Right forelimb (tissue), 1 donor: ENCODE results near the gene ANKMY1.

Source experiments
- DNase-seq: peaks from one replicate; pipeline ENCODE4 v3.0.0-alpha.2; 2018

Gene ANKMY1

GRCh38 chr2:240455647-240456446, 101.9 kb downstream of the ANKMY1 start:
- no peak for DNase-seq

DNA sequence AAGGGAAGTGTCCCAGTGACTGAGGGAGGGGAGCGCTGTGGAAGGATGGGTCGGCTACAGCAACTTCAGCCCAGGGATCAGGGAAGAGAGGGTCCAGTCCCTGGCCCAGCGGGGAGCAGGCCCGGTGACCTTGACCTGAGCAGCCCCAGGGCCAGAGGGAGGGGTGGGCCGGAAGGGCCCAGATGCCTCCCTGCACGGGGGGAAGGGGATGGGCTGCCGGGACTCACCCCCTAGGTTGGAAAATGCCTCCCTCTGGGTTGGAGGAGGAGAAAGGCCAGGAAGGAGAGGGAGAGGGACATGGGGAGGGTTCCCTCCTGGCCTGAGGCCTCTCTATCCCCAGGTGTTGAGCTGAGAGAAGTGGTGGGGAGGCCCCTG, 102.5 kb downstream of the ANKMY1 start:
- no peak for DNase-seq

DNA sequence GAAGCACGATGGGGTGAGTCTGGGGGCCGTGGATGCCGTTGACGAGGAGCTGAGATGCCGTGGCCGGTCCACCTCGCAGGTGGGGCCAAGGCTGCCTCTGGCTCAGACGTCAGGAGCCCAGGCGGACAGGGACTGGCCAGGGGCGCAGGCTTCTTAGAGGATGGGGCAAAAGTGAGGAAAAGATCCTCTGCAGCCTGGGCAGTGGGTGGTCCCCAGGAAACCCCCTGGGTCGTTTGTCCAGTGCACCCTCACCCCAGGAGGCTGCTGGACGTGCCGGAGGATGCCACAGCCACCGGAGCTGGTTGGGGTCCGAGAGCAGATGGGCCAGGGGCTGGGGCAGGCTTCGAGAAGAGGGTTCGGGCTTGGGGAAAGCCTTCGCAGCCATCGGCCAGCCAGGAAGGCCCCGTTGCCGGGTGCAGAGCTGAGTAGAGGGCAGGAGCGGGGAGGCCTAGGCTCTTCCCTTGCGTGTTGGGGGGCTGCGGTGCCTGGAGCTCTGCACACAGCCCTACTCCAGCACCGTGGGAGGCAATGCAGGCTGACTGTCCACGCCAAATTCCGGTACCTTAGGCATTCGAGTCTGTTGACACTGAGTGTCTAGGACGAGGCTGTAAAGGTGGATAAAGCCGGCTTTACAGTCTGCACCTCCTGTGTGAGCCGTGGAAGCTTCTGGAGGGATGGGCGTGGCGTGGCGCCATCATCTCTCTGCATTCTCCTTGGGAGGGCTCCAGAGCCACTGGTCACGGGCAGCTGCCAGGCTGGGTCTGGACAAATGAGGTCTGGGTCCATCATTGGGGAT, 103.5 kb downstream of the ANKMY1 start:
- no peak for DNase-seq

- DNase-seq = no peak
These were observed 104.2 kb downstream of the ANKMY1 start for GRCh38 chr2:240453461-240454105.

- DNase-seq = peak; percentile 79
These were observed 105.1 kb downstream of the ANKMY1 start for GRCh38 chr2:240452462-240453256.

DNA sequence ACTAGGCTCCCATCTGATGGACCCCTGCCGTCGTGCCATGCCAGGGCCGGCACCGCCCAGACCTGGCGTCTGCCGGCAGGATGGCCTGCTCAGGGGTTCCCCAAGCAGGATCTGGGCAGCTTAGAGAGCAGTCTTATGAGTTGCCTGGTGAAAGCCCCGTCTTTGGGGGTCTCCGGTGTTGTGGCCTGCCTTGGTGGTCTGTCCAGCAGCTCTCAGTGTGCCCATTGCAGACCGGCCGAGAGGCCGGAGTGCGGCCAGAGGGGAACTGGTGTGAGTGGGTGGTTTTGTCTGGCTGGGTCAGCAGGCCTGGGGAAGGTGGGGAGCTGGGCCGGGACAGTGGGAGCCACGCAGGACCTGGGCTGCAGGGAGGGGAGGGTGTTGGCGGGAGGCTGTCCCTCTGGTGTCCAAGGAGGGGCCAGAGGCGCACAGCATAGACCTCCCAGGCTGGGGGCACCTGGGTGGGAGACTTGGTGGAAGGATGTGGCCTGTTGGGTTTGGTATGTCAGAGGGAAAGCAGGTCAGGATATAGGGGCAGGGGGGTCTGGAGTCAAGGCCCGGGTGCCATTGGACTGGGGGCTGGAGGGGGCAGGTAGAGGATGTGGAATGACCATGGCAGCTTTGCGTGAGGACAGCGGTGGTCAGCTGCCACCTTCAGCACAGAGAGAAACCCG, 105.9 kb downstream of the ANKMY1 start:
- DNase-seq = no peak

DNA sequence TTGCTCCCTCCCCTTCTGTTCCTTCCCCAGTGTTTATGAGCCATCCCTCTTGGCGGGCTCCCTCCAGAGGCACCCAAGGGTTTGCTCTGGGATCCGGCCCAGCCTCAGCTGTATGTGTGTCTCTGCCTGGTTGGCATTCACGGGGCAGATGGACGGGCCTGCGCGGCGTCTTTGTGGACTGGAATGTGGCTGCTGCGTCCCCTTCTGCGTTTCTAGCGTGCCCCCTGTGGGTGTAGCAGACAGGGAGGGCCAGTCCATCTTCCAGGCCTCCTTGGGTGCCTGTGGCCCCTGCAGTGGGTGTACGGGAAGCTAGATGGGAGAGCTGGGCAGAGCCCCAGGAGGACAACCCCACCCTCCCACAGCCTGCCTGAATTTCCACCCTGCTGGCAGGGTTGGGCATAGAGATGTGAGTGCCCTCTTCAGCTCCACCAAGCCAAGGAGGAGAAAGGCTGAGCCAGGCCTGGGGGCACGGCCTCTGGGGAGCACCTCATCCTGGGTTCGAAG, 106.6 kb downstream of the ANKMY1 start:
- no peak for DNase-seq

DNA sequence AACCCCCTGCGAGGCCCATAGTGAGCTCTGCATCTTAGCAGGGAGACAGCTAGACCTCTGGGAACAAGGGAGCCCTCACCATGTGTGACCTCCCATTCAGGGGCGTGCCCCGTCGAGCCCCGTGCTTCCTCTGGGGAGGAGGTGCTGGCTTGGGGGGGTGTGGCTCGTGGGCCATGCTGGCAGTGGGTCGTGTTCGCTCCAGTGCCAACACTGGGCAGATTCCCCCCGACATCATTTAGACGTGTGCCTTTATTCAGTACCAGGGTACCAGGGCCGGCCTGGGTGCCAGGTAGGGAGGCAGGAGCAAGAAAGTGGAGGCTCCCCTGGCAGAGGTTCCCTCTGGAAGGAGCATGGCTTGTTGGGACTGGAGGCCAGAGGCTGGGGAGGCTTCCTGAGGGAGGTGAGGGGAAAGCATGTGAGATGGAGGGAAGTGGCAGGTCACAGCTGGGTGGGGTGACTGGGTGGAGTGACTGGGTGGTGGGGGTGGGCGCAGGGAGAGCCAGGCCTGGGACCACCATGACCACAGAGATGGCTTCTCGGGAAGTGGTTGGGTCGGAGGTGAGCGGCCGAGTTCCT, 107.2 kb downstream of the ANKMY1 start:
- no peak for DNase-seq

DNA sequence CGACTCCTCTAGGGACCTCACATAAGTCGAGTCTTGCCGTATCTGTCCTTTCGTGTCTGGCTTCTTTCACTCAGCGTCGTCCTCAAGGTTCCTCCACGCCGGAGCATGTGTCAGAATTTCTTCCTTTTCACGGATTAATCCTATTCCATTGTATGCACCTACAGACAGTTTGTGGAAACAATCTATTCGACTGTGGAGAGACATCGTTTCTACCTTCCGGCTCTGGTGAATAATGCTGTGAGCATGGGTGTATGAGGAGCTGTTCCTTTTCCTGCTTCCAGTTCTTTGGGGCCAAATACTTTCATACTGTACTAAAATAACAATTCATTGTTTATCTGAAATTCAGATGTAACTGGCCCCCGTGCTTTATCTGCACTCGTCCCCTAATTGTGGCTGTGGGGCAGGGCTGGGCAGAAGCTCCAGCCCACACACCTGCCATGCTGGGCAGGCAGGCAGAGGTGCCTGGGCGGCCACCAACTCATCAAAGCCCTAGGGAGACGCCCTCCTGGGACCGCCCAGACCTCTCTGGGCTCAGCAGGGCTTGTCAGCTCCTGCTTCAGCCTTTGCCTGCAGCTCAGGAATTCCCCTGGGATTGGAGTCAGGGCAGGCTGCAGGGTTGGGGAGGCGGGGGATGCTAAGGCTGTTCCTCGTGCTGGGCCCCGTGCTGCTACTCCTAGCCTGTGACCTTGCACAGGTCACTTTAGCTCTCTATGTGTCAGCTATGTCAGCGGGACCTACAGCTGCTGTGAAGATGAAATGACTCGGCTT, 107.8 kb downstream of the ANKMY1 start:
- no peak for DNase-seq

- DNase-seq = no peak
These were observed 109.2 kb downstream of the ANKMY1 start for GRCh38 chr2:240448387-240449274.

GRCh38 chr2:240447934-240448333, 109.9 kb downstream of the ANKMY1 start:
- no peak for DNase-seq

DNA sequence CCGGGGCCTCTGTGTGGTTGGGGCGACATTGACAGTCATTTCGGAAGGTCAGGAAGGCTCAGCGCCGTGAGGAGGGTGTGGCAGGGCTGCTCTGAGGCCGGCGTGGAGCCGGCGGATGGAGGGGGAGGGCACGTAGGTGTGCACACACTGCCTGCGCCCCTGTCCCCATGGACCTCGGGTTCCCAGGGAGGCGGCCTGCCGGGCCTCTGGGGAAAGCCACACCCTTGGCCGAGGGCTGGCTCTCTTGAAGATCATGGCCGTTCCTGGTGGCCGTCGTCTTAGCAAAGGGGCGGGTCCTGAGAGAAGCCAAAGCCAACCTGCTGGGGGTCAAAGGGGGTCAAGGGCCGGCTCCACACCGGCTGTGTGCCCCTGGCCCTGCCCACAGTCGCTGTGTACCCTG, 110.5 kb downstream of the ANKMY1 start:
- DNase-seq = no peak

- DNase-seq = no peak
These were observed 111.1 kb downstream of the ANKMY1 start for GRCh38 chr2:240446664-240447175.

- no peak for DNase-seq
These were observed 111.7 kb downstream of the ANKMY1 start for GRCh38 chr2:240445961-240446663.

DNA sequence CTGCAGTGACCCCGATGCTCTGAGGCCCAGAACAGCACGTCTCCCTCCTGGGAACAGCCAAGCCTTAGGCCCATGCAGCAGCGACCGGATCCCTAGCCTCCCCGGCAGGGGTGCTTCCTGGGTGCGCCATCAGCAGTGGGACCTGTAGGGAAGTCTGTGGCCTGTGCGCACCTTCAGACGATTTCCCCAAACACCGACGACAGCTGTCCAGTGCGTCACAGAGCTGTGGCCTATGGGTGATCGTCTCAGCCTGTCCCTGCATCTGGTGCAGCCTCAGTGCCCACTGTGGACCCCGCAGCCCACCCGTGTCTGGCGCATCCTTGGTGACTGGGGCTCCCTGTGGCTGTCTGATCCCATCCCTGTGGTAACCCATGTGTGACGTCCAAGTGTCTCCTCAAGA, 113.3 kb downstream of the ANKMY1 start:
- DNase-seq = no peak

DNA sequence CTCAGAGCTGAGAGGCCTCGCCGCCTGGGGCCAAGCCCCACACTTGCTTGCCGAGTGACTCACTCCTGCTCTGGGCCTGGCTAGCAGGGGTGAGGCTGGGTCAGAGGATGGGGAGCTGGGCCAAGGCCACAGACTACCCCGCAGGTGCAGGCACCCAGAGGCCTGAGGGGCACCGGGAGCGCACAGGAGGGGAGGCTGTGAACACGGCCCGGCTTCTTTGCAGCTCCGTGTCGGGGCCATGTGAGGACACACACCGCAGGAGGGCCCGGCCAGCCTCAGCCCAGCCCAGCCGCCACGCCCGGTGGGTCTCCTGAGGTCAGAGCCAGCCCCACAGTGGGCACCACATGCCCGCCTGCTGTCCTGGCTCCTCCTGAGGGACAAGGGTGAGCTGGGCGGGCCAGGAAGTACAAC, 113.9 kb downstream of the ANKMY1 start:
- DNase-seq = no peak

GRCh38 chr2:240442891-240443715, 114.7 kb downstream of the ANKMY1 start:
- no peak for DNase-seq

GRCh38 chr2:240441993-240442411, 115.8 kb downstream of the ANKMY1 start:
- DNase-seq = no peak
